SU-DHL-6 (cell line): ENCODE results near the gene BSCL2.
"Not testable (repeated sequence)": the region's sequence is repeated elsewhere in the genome, so short reads cannot be mapped to it uniquely, and the experiment has no call there.

ENCODE experiments used
- H2AFZ ChIP-seq: fragments of 200-600 bp; sonication (generic); 2 replicates; pipeline ENCODE4 v1.6.1; 2014; ENCODE audit warnings: low read depth, mild to moderate bottlenecking, moderate library complexity, mixed read lengths, antibody characterized with exemption, low read length; ENCODE audit not compliant: severe bottlenecking
- H3F3A ChIP-seq: fragments of 200-600 bp; shearing (Covaris generic); 2 replicates; pipeline ENCODE4 v1.6.0; 2016; ENCODE audit warnings: antibody characterized with exemption, mild to moderate bottlenecking; ENCODE audit not compliant: insufficient read depth
- H3K27ac ChIP-seq: fragments of 200-600 bp; sonication (generic); 2 replicates; pipeline ENCODE4 v1.5.1; 2016; ENCODE audit warnings: low read depth, mild to moderate bottlenecking, low read length, moderate library complexity, mixed read lengths
- H3K27me3 ChIP-seq: fragments of 200-600 bp; sonication (generic), shearing (Covaris generic); 2 replicates; pipeline ENCODE4 v1.6.0; 2014; ENCODE audit warnings: mild to moderate bottlenecking, low read length
- H3K36me3 ChIP-seq: fragments of 200-600 bp; sonication (generic); 2 replicates; pipeline ENCODE4 v1.6.1; 2014; ENCODE audit warnings: mild to moderate bottlenecking, low read length, mixed read lengths
- H3K4me2 ChIP-seq: fragments of 300-600, 200-600 bp; shearing (Covaris generic), sonication (generic); 2 replicates; pipeline ENCODE4 v1.6.0; 2014; ENCODE audit warnings: low read length, low read depth, mild to moderate bottlenecking; ENCODE audit not compliant: poor library complexity, severe bottlenecking
- H3K4me3 ChIP-seq: fragments of 200-600 bp; sonication (generic); 2 replicates; pipeline ENCODE4 v1.5.1; 2014; ENCODE audit warnings: antibody characterized with exemption, low read length, mild to moderate bottlenecking, mixed read lengths; ENCODE audit not compliant: insufficient read depth, poor library complexity, severe bottlenecking
- H3K79me2 ChIP-seq: fragments of 200-600 bp; sonication (generic); 2 replicates; pipeline ENCODE4 v1.6.1; 2014; ENCODE audit warnings: mild to moderate bottlenecking, low read length, moderate library complexity; ENCODE audit not compliant: insufficient read depth
- H3K9ac ChIP-seq: fragments of 200-600 bp; sonication (generic); 2 replicates; pipeline ENCODE4 v1.7.0; 2014; ENCODE audit warnings: mild to moderate bottlenecking, low read length
- H3K9me2 ChIP-seq: fragments of 200-600 bp; sonication (generic); replicated peaks from 2 replicates; pipeline ENCODE4 v1.6.1; 2014; ENCODE audit warnings: low read length; ENCODE audit not compliant: insufficient read depth
- H3K9me3 ChIP-seq: fragments of 200-600 bp; sonication (generic); 2 replicates; pipeline ENCODE4 v1.6.1; 2014; ENCODE audit warnings: low read length, mixed read lengths; ENCODE audit not compliant: insufficient read depth
- H4K20me1 ChIP-seq: fragments of 200-600 bp; sonication (generic); 2 replicates; pipeline ENCODE4 v1.6.1; 2014; ENCODE audit warnings: low read depth, mild to moderate bottlenecking, antibody characterized with exemption, low read length, moderate library complexity, mixed read lengths
- CTCF ChIP-seq: fragments of 200-600 bp; sonication (generic); IDR thresholded peaks from one replicate; pipeline ENCODE4 v1.5.1; 2017; ENCODE audit warnings: antibody characterized with exemption, mild to moderate bottlenecking, low read length, moderate library complexity; ENCODE audit not compliant: insufficient read depth, poor library complexity, severe bottlenecking
- EZH2phosphoT487 ChIP-seq: fragments of 200-600 bp; sonication (generic), shearing (Covaris generic); conservative IDR thresholded peaks from 2 replicates; pipeline ENCODE4 v1.6.1; 2018; ENCODE audit warnings: mild to moderate bottlenecking, antibody characterized with exemption, low read length, moderate library complexity, mixed read lengths

The BSCL2 gene

GRCh38 chr11:62752994-62753735, 45.9 kb upstream of the BSCL2 start:
- H3F3A ChIP-seq, result peaks cover 9% of the 10 kb centered on the region
- H4K20me1 ChIP-seq, result no peaks in the 10 kb centered on the region
- H3K79me2 ChIP-seq, result peaks cover 17% of the 10 kb centered on the region
- peak overlapping the region; percentile 70 for H3K9ac ChIP-seq
- no peak overlapping the region for H3K27ac ChIP-seq
- no peaks in the 10 kb centered on the region for H3K27me3 ChIP-seq
- no peaks in the 10 kb centered on the region for H3K9me2 ChIP-seq
- peak overlapping the region; percentile 66 for H3K4me3 ChIP-seq
- H2AFZ ChIP-seq, result peak overlapping the region; percentile 53
- peak overlapping the region; percentile 75 for H3K4me2 ChIP-seq
- no peaks in the 10 kb centered on the region for H3K9me3 ChIP-seq
- no peak for TF ChIP-seq CTCF
- no peaks in the 10 kb centered on the region for H3K36me3 ChIP-seq

DNA sequence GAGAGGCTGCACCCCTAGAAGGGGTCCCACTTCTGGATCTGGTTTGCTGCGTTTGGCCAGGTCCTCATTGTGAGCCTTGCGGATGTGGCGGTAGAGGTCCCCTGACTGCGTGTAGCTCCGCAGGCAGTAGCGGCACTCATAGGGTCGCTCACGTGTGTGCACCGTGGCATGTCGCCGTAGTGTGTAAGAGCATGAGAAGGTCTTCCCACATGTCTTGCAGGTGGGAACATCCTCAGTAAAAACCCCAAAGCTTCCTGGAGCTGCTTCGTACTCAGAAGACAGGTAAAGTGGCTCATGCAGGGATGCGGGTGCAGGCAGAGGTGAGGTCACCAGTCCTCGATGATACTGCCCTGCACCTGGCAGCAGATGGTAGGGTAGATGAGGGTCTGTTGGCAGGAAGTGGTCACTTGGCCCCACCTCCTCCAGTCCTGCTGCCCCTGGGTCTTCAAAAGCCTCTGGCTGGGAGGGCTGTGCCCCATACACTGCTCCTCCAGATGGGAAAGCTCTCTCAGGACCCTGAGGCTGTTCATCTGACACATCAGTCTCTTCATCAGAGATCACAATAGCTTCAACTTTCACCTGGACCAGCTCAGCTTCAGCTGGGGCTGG, 45.1 kb upstream of the BSCL2 start:
- no peaks in the 10 kb centered on the region for H4K20me1 ChIP-seq
- H3K4me2 ChIP-seq, result no peak overlapping the region
- H3K9me3 ChIP-seq, result no peaks in the 10 kb centered on the region
- H3K27me3 ChIP-seq, result no peaks in the 10 kb centered on the region
- no peaks in the 10 kb centered on the region for H3K36me3 ChIP-seq
- no peak for TF ChIP-seq CTCF
- TF ChIP-seq EZH2phosphoT487, result no peak
- H3K79me2 ChIP-seq, result peaks cover 17% of the 10 kb centered on the region
- peaks cover 16% of the 10 kb centered on the region for H3F3A ChIP-seq
- H3K9me2 ChIP-seq, result no peaks in the 10 kb centered on the region
- H2AFZ ChIP-seq, result no peak overlapping the region
- no peak overlapping the region for H3K4me3 ChIP-seq
- no peak overlapping the region for H3K27ac ChIP-seq
- no peak overlapping the region for H3K9ac ChIP-seq

- H3K4me2 ChIP-seq, H3K36me3 ChIP-seq, H3K4me3 ChIP-seq, H2AFZ ChIP-seq, H4K20me1 ChIP-seq, H3K27ac ChIP-seq, H3K9ac ChIP-seq, H3K9me3 ChIP-seq, H3K27me3 ChIP-seq, H3K9me2 ChIP-seq: not testable (repeated sequence)
- H3K79me2 ChIP-seq, result peaks cover 17% of the 10 kb centered on the region
- H3F3A ChIP-seq, result peaks cover 11% of the 10 kb centered on the region
These were observed 42.7 kb upstream of the BSCL2 start for GRCh38 chr11:62749931-62750330.

DNA sequence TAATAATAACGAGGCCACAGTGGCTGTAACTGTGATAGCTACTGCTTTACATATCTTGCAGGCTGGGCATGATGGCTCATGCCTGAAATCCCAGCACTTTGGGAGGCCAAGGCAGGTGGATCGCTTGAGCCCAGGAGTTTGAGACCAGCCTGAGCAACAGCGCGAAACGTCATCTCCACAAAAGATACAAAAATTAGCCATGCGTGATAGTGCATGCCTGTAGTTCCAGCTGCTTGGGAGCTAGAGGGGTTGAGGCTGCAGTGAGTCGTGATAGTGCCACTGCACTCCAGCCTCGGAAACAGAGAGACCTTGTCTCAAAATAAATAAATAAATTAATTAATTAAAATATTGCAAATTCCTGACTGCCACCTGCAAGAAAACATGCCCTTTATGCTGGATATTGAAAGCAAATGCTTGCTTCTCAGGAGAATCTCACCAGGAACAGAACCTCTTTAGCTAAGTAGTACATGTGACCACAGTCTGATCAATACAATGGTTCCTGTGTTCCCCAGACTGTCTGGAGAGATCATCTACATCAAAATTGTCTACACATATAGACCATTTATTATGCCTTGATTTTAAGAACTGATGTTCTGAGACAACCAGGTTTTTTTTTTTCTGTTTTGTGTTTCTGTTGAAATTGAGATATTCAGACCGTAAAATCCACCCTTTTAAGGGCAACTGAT, 40.4 kb upstream of the BSCL2 start:
- Histone ChIP-seq H3K27ac (no peak overlapping the region), H4K20me1 (no peaks in the 10 kb centered on the region), H3F3A (peaks cover 11% of the 10 kb centered on the region), H3K4me3 (no peak overlapping the region), H3K36me3 (no peaks in the 10 kb centered on the region), H3K9ac (no peak overlapping the region), H3K27me3 (no peaks in the 10 kb centered on the region), H3K4me2 (no peak overlapping the region), H3K9me3 (no peaks in the 10 kb centered on the region), H3K79me2 (peaks cover 9% of the 10 kb centered on the region), H3K9me2 (no peaks in the 10 kb centered on the region), H2AFZ (no peak overlapping the region)
- TF ChIP-seq EZH2phosphoT487 (no peak), CTCF (no peak)
